ENCODE measurements around the gene PRMT3.

GRCh38 chr11:20544603-20545237 is 157.2 kb downstream of the PRMT3 start:
- no peak for TF ChIP-seq EGR1 (IDR thresholded peaks at IDR 0.05)
- TF ChIP-seq RAD21 (IDR thresholded peaks at IDR 0.05; ENCODE audit: low read depth) = no peak
- TF ChIP-seq EP300 (IDR thresholded peaks at IDR 0.05; ENCODE audit: borderline replicate concordance) = no peak
- no peak for TF ChIP-seq CREB1 (IDR thresholded peaks at IDR 0.05; ENCODE audit: low read depth)
- no peak for TF ChIP-seq FOXM1 (IDR thresholded peaks at IDR 0.05; ENCODE audit: borderline replicate concordance, low read depth)
- TF ChIP-seq MAX (IDR thresholded peaks at IDR 0.05) = no peak
- TF ChIP-seq ZBTB7A (IDR thresholded peaks at IDR 0.05; ENCODE audit: low read depth) = no peak
- TF ChIP-seq USF1 (IDR thresholded peaks at IDR 0.05) = no peak
- no peak for TF ChIP-seq CEBPB (IDR thresholded peaks at IDR 0.05)
- no peak for TF ChIP-seq YY1 (IDR thresholded peaks at IDR 0.05; ENCODE audit: low read depth)
- no peak for TF ChIP-seq NFIC (IDR thresholded peaks at IDR 0.05)

All from Ishikawa (cell line).